Measurements from ENCODE around the gene IL11. TPM values are rescaled to one million over a fixed set of nuclear protein-coding genes. Genes with fewer than 3 reads are reported as not detected.

Gene IL11
- total and polyA plus RNA-seq, 2 donors (not counting 3 experiments of a cell fraction or from before 2014, with no cell fraction given), result not detected

GRCh38 chr19:55341595-55342531 lies 28.4 kb downstream of the IL11 start:
- no peak overlapping the region for H3K9ac ChIP-seq (replicated peaks; ENCODE audit: extremely low read depth, insufficient read depth, low read length)
- no peak overlapping the region for H3K27ac ChIP-seq (ENCODE audit: insufficient read depth, low read depth, low read length)
- intact Hi-C loops (cut with micrococcal nuclease), result no loop called here
- H4K20me1 ChIP-seq (replicated peaks; ENCODE audit: control insufficient read depth, extremely low read depth, insufficient read depth, low read length), result no peaks in the 10 kb centered on the region
- H3K27me3 ChIP-seq (ENCODE audit: control insufficient read depth in 2 of 2, insufficient read depth in 2 of 2, low read length in 2 of 2), result peaks cover 0 to under 1% of the 10 kb centered on the region in 2 experiments
- no peaks in the 10 kb centered on the region for H3K9me1 ChIP-seq (replicated peaks; ENCODE audit: control insufficient read depth, extremely low read depth, insufficient read depth, low read length)
- H2AFZ ChIP-seq (ENCODE audit: low read depth, low read length), result no peak overlapping the region
- no peaks in the 10 kb centered on the region for H3K9me3 ChIP-seq (replicated peaks; ENCODE audit: control insufficient read depth, insufficient read depth, low read length)
- H3K79me2 ChIP-seq (ENCODE audit: control insufficient read depth, insufficient read depth, low read length), result no peaks in the 10 kb centered on the region
- no TSS peak for BruUV-seq (replicated peaks)
- FAIRE-seq (no peak), DNase-seq (ENCODE audit: low read depth, low spot score) (no peak)
- TF ChIP-seq, protein P1, sequence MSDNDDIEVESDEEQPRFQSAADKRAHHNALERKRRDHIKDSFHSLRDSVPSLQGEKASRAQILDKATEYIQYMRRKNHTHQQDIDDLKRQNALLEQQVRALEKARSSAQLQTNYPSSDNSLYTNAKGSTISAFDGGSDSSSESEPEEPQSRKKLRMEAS (IDR thresholded peaks at IDR 0.05; ENCODE audit: insufficient read depth, insufficient read length), result no peak
- TF ChIP-seq POLR2AphosphoS5 (IDR thresholded peaks at IDR 0.05; ENCODE audit: insufficient read depth, low read depth, low read length) (no peak), CTCF (IDR thresholded peaks at IDR 0.05; ENCODE audit: extremely low read depth in 1 of 2, insufficient read depth in 1 of 2, low read depth in 1 of 2, low read length in 2 of 2) (no peak), GATA2 (IDR thresholded peaks at IDR 0.05; ENCODE audit: insufficient read depth, insufficient read length, low read depth, low read length) (no peak), JUN (IDR thresholded peaks at IDR 0.05; ENCODE audit: borderline replicate concordance, insufficient read depth, insufficient read length, low read depth) (no peak), POLR2A (IDR thresholded peaks at IDR 0.05; ENCODE audit: low read depth, low read length) (no peak), MYC (IDR thresholded peaks at IDR 0.05; ENCODE audit: low read depth, low read length) (no peak), EZH2 (IDR thresholded peaks at IDR 0.05; ENCODE audit: borderline replicate concordance, low read depth, low read length, severe bottlenecking) (no peak), FOS (IDR thresholded peaks at IDR 0.05; ENCODE audit: borderline replicate concordance, insufficient read depth, low read length) (no peak)
- dilution Hi-C loops (cut with MboI; ENCODE audit: extremely low pct_ligation_motif_present, low sequenced_read_pairs), result no loop called here
- no peak overlapping the region for H3K4me2 ChIP-seq (ENCODE audit: insufficient read depth, low read length)
- CTCF ChIA-PET, result interaction anchor here (1.0 to 1.4 kb wide), 2 partner anchors 41 kb away, joined by 3 to 6 read pairs; no protein-coding TSS in a partner anchor
- peaks cover 0 to 7% of the 10 kb centered on the region in 2 experiments for H3K36me3 ChIP-seq (ENCODE audit: control insufficient read depth in 2 of 2, extremely low read depth in 1 of 2, insufficient read depth in 2 of 2, low read length in 2 of 2)
- no peak overlapping the region for H3K4me3 ChIP-seq (replicated peaks in 1 of 3; ENCODE audit: insufficient read depth in 1 of 3, low read depth in 1 of 3, low read length in 3 of 3)
- POLR2A ChIA-PET, result no interaction called here
- H3K4me1 ChIP-seq (ENCODE audit: control insufficient read depth, extremely low read depth, insufficient read depth, low read length), result peaks cover 10% of the 10 kb centered on the region
